ENCODE measurements around the gene FOXS1. TPM values are rescaled to one million over a fixed set of nuclear protein-coding genes. Genes with fewer than 3 reads are reported as not detected.

Gene FOXS1
- total RNA-seq (not detected), polyA plus RNA-seq (not detected)

DNA sequence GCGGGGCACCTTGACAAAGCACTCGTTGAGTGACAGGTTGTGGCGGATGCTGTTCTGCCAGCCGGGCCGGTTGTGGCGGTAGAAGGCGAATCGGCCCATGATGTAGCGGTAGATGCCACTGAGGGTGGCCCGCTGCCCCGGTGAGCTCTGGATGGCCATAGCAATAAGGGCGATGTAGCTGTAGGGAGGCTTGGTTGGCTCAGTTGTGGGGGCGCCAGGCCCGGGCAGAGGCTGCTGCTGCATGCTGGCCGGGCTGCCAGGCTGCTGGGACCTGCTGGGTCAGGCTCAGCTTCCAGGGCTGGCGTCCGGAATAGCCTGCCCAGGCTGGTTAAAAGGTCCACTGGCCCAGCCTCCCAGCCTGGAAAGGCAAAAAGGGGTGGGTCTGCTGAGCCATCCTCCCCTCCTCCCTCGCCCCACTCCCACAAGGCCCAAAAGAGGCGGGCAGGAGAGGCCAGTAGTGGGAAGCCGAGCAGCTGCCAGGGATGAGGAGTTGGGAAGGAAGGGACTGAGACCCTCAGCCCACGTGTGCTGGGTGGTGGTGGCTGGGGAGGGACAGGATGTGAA is at the start of gene FOXS1:
FOXS1 (minus strand) TSS at position 305 of the 564 bp plus-strand sequence; CDS start at position 243, 62 bp downstream.
- ATAC-seq (ENCODE audit: low read depth in 2 of 2), result no peak
- H3K4me3 Mint-ChIP-seq, result no peak within 1 kb of the TSS

GRCh38 chr20:31890646-31891045 is 45.2 kb upstream of the FOXS1 start:
- H3K27me3 ChIP-seq (ENCODE audit: control insufficient read depth, insufficient read depth, low read length), result peaks cover 9% of the 10 kb centered on the region
- H3K4me1 ChIP-seq (ENCODE audit: control insufficient read depth, insufficient read depth, low read length, poor library complexity, severe bottlenecking), result no peaks in the 10 kb centered on the region
- Mint-ChIP-seq H3K9me3 (peaks cover 0 to 6% (median 0%) of the 10 kb centered on the region in 7 donors), H3K4me3 (no peak overlapping the region), H3K27ac (no peak overlapping the region), H3K4me1 (peaks cover 0 to 2% (median 0%) of the 10 kb centered on the region in 4 donors), H3K27me3 (peaks cover 32% of the 10 kb centered on the region), H3K36me3 (no peaks in the 10 kb centered on the region)
- no peaks in the 10 kb centered on the region for H3K9me3 ChIP-seq (ENCODE audit: control insufficient read depth in 2 of 2, low read length in 2 of 2)
- ATAC-seq (ENCODE audit: low read depth in 2 of 2), result no peak
- DNase-seq, result no peak
- no peak overlapping the region for H3K4me3 ChIP-seq (ENCODE audit: low read depth, low read length)
- no peaks in the 10 kb centered on the region for H3K36me3 ChIP-seq (ENCODE audit: control insufficient read depth, insufficient read depth, low read length)
- H3K27ac ChIP-seq (ENCODE audit: insufficient read depth, low read length, poor library complexity, severe bottlenecking), result no peak overlapping the region

More for the DNA sequence above, at the start of gene FOXS1:
- peaks cover 0 to 2% (median 0%) of the 10 kb centered on the region in 4 donors for H3K4me1 Mint-ChIP-seq
- H3K9me3 ChIP-seq (ENCODE audit: control insufficient read depth in 2 of 2, low read length in 2 of 2), result no peaks in the 10 kb centered on the region
- H3K4me3 ChIP-seq (ENCODE audit: low read depth, low read length), result no peak within 1 kb of the TSS
- H3K27ac Mint-ChIP-seq, result no peak within 1 kb of the TSS
- H3K9me3 Mint-ChIP-seq, result peaks cover 0 to 2% (median 0%) of the 10 kb centered on the region in 7 donors
- no peak for DNase-seq
- H3K27me3 Mint-ChIP-seq, result peaks cover 8% of the 10 kb centered on the region
- H3K4me1 ChIP-seq (ENCODE audit: control insufficient read depth, insufficient read depth, low read length, poor library complexity, severe bottlenecking), result no peaks in the 10 kb centered on the region
- H3K36me3 Mint-ChIP-seq, result no peaks in the 10 kb centered on the region
- H3K27me3 ChIP-seq (ENCODE audit: control insufficient read depth, insufficient read depth, low read length), result no peaks in the 10 kb centered on the region
- no peaks in the 10 kb centered on the region for H3K36me3 ChIP-seq (ENCODE audit: control insufficient read depth, insufficient read depth, low read length)
- no peak within 1 kb of the TSS for H3K27ac ChIP-seq (ENCODE audit: insufficient read depth, low read length, poor library complexity, severe bottlenecking)

DNA sequence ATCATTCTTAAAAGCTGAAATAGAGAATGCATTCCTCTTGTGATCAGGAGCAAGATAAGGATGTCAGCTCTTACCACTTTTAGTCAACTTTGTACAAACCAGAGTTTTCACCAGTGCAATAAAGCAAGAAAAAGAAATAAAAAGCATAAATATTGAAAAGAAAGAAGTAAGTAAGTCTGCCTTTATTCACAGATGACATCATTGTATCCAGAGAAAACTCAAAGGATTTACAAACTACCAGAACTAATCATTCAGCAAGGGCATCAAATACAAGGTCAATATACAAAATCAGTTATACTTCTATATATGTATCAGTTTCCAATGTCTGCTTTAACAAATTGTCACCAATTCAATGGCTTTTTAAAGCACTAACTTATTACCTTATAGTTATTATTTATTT is 38.4 kb upstream of the FOXS1 start:
- H3K4me1 Mint-ChIP-seq, result peaks cover 5 to 19% (median 10%) of the 10 kb centered on the region in 4 donors
- H3K9me3 ChIP-seq (ENCODE audit: control insufficient read depth in 2 of 2, low read length in 2 of 2), result no peaks in the 10 kb centered on the region
- peaks cover 51% of the 10 kb centered on the region for H3K27me3 Mint-ChIP-seq
- peaks cover 10% of the 10 kb centered on the region for H3K4me1 ChIP-seq (ENCODE audit: control insufficient read depth, insufficient read depth, low read length, poor library complexity, severe bottlenecking)
- peaks cover 0 to 8% (median 0%) of the 10 kb centered on the region in 7 donors for H3K9me3 Mint-ChIP-seq
- no peaks in the 10 kb centered on the region for H3K36me3 ChIP-seq (ENCODE audit: control insufficient read depth, insufficient read depth, low read length)
- H3K36me3 Mint-ChIP-seq, result no peaks in the 10 kb centered on the region
- DNase-seq (no peak), ATAC-seq (ENCODE audit: low read depth in 2 of 2) (no peak)
- no peak overlapping the region for H3K4me3 ChIP-seq (ENCODE audit: low read depth, low read length)
- peaks cover 11% of the 10 kb centered on the region for H3K27me3 ChIP-seq (ENCODE audit: control insufficient read depth, insufficient read depth, low read length)
- no peak overlapping the region for H3K27ac Mint-ChIP-seq
- no peak overlapping the region for H3K4me3 Mint-ChIP-seq
- no peak overlapping the region for H3K27ac ChIP-seq (ENCODE audit: insufficient read depth, low read length, poor library complexity, severe bottlenecking)

DNA sequence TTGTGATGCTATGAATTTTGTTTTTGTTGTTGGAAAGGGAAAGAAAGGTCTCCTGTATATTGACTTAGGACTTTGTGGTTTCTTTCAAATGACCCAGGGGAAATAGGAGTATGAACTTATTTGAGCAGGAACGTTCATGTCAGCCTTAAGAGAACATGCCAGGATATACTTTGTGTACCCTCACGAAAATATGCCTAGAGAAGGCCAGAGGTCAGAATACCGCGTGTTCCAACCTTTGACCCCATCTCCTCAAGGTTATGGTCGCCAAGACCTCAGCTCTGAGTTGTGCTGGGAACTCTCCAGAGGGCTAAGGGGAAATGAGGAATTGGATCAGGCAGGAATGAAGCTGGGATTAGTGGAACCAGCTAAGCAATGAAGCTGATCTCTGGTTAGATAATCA is 36.5 kb upstream of the FOXS1 start:
- DNase-seq (no peak), ATAC-seq (ENCODE audit: low read depth in 2 of 2) (no peak)
- no peaks in the 10 kb centered on the region for H3K9me3 ChIP-seq (ENCODE audit: control insufficient read depth in 2 of 2, low read length in 2 of 2)
- no peak overlapping the region for H3K27ac ChIP-seq (ENCODE audit: insufficient read depth, low read length, poor library complexity, severe bottlenecking)
- H3K4me3 ChIP-seq (ENCODE audit: low read depth, low read length), result no peak overlapping the region
- Mint-ChIP-seq H3K4me3 (peak overlapping the region in 2 of 4 donors; percentile 4 to 89), H3K36me3 (no peaks in the 10 kb centered on the region), H3K27me3 (peaks cover 57% of the 10 kb centered on the region), H3K4me1 (peaks cover 5 to 19% (median 10%) of the 10 kb centered on the region in 4 donors), H3K27ac (no peak overlapping the region), H3K9me3 (peaks cover 0 to 10% (median 0%) of the 10 kb centered on the region in 7 donors)
- no peaks in the 10 kb centered on the region for H3K36me3 ChIP-seq (ENCODE audit: control insufficient read depth, insufficient read depth, low read length)
- peaks cover 10% of the 10 kb centered on the region for H3K4me1 ChIP-seq (ENCODE audit: control insufficient read depth, insufficient read depth, low read length, poor library complexity, severe bottlenecking)
- H3K27me3 ChIP-seq (ENCODE audit: control insufficient read depth, insufficient read depth, low read length), result peaks cover 18% of the 10 kb centered on the region

DNA sequence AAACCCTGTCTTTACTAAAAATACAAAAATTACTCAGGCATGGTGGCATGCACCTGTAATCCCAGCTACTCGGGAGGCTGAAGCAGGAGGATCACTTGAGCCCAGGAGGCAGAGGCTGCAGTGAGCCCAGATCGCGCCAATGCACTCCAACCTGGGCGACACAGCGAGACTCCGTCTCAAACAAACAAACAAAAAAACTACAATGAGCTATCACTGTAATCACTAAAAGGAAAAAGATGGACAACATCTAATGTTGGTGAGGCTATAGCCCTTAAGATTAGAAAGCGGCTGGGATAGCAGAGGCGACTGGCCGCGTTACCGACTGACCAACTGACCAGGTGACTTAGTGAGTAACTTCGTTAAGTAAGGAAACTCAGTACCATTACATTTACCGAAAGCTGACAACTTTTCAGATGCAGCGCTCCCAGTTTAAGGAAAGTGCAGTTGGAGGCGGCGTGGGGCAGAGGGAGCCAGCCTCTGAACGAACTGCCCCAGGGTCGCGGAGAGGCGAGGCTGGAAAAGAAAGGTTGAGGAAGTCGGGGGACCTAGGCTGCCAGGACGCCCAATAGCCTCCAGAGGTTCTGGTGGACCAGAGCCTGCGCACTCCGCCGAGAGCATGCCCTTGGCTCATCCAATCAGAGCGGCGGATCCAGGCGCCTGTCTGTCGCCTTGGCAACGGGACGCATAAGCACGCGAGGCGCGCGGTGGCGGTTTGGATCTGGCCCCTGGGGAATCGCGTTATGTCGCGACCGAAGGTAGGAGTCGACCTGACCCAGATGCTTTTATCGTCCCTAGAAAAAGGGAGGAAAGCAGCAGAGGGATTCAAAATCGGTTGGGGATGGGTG is 34.0 kb upstream of the FOXS1 start:
- DNase-seq (peak; percentile 62 to 85 (median 67)), ATAC-seq (ENCODE audit: low read depth in 2 of 2) (peak; percentile 67 to 77)
- H3K27ac Mint-ChIP-seq, result peak overlapping the region in 2 of 3 donors; percentile 42 to 82
- peaks cover 11% of the 10 kb centered on the region for H3K27me3 ChIP-seq (ENCODE audit: control insufficient read depth, insufficient read depth, low read length)
- H3K36me3 ChIP-seq (ENCODE audit: control insufficient read depth, insufficient read depth, low read length), result no peaks in the 10 kb centered on the region
- no peaks in the 10 kb centered on the region for H3K9me3 ChIP-seq (ENCODE audit: control insufficient read depth in 2 of 2, low read length in 2 of 2)
- peaks cover 59% of the 10 kb centered on the region for H3K27me3 Mint-ChIP-seq
- H3K4me1 Mint-ChIP-seq, result peaks cover 5 to 19% (median 10%) of the 10 kb centered on the region in 4 donors
- H3K4me1 ChIP-seq (ENCODE audit: control insufficient read depth, insufficient read depth, low read length, poor library complexity, severe bottlenecking), result peaks cover 10% of the 10 kb centered on the region
- peaks cover 0 to 8% (median 0%) of the 10 kb centered on the region in 7 donors for H3K9me3 Mint-ChIP-seq
- no peak overlapping the region for H3K27ac ChIP-seq (ENCODE audit: insufficient read depth, low read length, poor library complexity, severe bottlenecking)
- peak overlapping the region; percentile 80 for H3K4me3 ChIP-seq (ENCODE audit: low read depth, low read length)
- H3K4me3 Mint-ChIP-seq, result peak overlapping the region; percentile 89 to 98 (median 92)
- H3K36me3 Mint-ChIP-seq, result no peaks in the 10 kb centered on the region

DNA sequence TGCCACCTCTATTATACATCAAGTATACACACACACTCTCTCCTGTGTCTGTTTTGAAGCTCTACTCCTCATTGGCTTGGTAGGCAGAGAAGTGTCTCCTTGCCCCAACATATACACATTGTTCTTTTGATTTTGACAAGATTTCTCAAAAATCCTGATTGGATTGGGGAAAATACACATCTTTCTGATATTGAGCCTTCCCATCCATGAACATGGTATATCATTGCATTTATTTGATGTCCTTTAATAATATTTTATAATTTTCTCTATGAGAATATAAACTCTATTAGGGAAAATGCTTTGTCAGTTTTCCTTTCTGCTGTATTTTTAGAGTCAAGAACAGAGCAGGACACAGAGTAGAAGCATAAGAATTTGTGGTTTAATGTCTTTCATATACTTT is 32.3 kb upstream of the FOXS1 start:
- Mint-ChIP-seq H3K27me3 (peaks cover 63% of the 10 kb centered on the region), H3K9me3 (peaks cover 0 to 8% (median 0%) of the 10 kb centered on the region in 7 donors), H3K4me1 (peaks cover 5 to 19% (median 10%) of the 10 kb centered on the region in 4 donors), H3K36me3 (no peaks in the 10 kb centered on the region), H3K4me3 (peak overlapping the region in 2 of 4 donors; percentile 28 to 89), H3K27ac (no peak overlapping the region)
- Histone ChIP-seq H3K4me1 (ENCODE audit: control insufficient read depth, insufficient read depth, low read length, poor library complexity, severe bottlenecking) (peaks cover 10% of the 10 kb centered on the region), H3K27me3 (ENCODE audit: control insufficient read depth, insufficient read depth, low read length) (peaks cover 15% of the 10 kb centered on the region), H3K4me3 (ENCODE audit: low read depth, low read length) (no peak overlapping the region), H3K27ac (ENCODE audit: insufficient read depth, low read length, poor library complexity, severe bottlenecking) (no peak overlapping the region), H3K9me3 (ENCODE audit: control insufficient read depth in 2 of 2, low read length in 2 of 2) (no peaks in the 10 kb centered on the region), H3K36me3 (ENCODE audit: control insufficient read depth, insufficient read depth, low read length) (no peaks in the 10 kb centered on the region)
- DNase-seq (no peak), ATAC-seq (ENCODE audit: low read depth in 2 of 2) (no peak)

DNA sequence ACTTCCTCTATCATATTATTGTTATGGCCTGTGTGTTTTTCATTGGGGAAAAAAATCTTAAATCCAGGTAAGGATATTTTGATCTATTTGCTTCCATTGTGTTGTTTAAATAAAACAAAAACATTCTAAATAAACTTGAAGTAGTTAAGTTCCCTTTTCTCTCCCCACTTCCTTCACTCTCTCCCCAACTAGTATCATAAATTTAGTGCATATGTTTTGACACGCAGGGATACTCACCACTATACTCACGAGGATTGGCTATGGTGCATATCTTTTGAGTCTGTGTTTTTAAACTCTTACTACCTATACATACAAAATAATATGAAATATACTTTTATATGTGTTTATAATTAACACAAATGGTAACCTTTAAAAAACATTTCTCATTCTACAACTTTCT is 30.3 kb upstream of the FOXS1 start:
- ATAC-seq (ENCODE audit: low read depth in 2 of 2), result no peak
- peaks cover 16% of the 10 kb centered on the region for H3K4me1 ChIP-seq (ENCODE audit: control insufficient read depth, insufficient read depth, low read length, poor library complexity, severe bottlenecking)
- peaks cover 30% of the 10 kb centered on the region for H3K27me3 ChIP-seq (ENCODE audit: control insufficient read depth, insufficient read depth, low read length)
- Mint-ChIP-seq H3K4me3 (no peak overlapping the region), H3K9me3 (peaks cover 0 to 8% (median 0%) of the 10 kb centered on the region in 7 donors), H3K4me1 (peaks cover 0 to 18% (median 8%) of the 10 kb centered on the region in 4 donors), H3K27me3 (peaks cover 79% of the 10 kb centered on the region), H3K36me3 (no peaks in the 10 kb centered on the region), H3K27ac (no peak overlapping the region)
- H3K4me3 ChIP-seq (ENCODE audit: low read depth, low read length), result no peak overlapping the region
- H3K36me3 ChIP-seq (ENCODE audit: control insufficient read depth, insufficient read depth, low read length), result no peaks in the 10 kb centered on the region
- H3K27ac ChIP-seq (ENCODE audit: insufficient read depth, low read length, poor library complexity, severe bottlenecking), result no peak overlapping the region
- DNase-seq, result no peak
- no peaks in the 10 kb centered on the region for H3K9me3 ChIP-seq (ENCODE audit: control insufficient read depth in 2 of 2, low read length in 2 of 2)

Data from CD4-positive, CD25-positive, alpha-beta regulatory T cell (primary cell).